ENCODE measurements around the gene TMEM132C. TPM values are rescaled to one million over a fixed set of nuclear protein-coding genes. Genes with fewer than 3 reads are reported as not detected.

TMEM132C gene
- total RNA-seq, 2 experiments from 2014 or later, result not detected

DNA sequence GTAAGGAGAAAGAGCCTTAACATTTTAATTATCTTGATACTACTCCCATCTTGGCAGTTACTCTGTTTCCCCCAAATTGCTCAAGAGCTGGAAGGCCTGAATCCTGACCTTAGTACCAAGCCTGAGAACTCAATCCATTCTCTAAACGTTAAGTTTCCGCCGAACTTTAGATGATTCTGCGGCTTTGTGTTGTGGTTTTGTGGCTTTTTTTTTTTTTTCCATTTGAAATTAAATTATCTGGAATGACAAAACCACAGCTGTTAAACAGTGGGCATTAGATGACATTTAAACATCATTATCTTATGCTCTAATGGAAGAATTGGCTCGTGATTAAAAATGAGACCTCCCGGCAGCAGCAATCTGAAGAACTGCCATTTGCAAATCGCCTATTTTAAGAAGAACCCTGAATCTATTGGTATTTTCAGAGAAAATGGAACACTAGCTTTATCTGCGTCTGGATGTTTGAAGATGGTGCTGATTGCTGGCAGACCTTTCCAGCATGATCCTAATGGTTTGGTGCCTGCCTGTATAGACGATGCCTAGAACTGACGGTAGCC lies 38.4 kb downstream of the TMEM132C start:
- DNase-seq (no peak), ATAC-seq (no peak)
- Mint-ChIP-seq H3K9me3 (peaks cover 10% of the 10 kb centered on the region), H3K4me3 (no peak overlapping the region), H3K4me1 (ENCODE audit: low read depth) (no peaks in the 10 kb centered on the region), H3K27ac (no peak overlapping the region), H3K36me3 (ENCODE audit: low read depth) (no peaks in the 10 kb centered on the region), H3K27me3 (peaks cover 4% of the 10 kb centered on the region)
- TF ChIP-seq, protein P1, sequence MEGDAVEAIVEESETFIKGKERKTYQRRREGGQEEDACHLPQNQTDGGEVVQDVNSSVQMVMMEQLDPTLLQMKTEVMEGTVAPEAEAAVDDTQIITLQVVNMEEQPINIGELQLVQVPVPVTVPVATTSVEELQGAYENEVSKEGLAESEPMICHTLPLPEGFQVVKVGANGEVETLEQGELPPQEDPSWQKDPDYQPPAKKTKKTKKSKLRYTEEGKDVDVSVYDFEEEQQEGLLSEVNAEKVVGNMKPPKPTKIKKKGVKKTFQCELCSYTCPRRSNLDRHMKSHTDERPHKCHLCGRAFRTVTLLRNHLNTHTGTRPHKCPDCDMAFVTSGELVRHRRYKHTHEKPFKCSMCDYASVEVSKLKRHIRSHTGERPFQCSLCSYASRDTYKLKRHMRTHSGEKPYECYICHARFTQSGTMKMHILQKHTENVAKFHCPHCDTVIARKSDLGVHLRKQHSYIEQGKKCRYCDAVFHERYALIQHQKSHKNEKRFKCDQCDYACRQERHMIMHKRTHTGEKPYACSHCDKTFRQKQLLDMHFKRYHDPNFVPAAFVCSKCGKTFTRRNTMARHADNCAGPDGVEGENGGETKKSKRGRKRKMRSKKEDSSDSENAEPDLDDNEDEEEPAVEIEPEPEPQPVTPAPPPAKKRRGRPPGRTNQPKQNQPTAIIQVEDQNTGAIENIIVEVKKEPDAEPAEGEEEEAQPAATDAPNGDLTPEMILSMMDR (IDR thresholded peaks at IDR 0.05), result no peak
- intact Hi-C loops (cut with micrococcal nuclease), result no loop called here
- ChIA-PET CTCF (no interaction called here), POLR2A (no interaction called here)

DNA sequence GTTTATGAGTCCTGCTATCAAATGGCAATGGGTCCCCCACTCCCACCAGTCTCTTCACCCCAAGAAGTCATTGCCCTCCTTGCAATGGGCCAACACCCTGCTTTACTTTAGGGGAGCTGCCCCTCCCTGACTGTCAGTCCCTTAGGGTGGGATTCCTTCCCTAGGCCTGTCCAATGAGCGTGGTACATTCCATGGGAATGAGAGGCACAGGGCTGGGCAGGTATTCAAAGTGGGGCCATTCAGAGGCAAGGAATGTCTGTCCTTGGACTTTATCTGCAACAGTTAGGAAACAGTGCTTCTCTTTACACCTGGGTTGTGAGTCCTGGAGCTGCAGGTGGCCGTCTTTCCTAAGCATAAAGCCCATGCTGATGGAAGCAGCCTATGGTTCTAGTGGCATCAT lies 40.8 kb downstream of the TMEM132C start:
- no peak for DNase-seq
- intact Hi-C loops (cut with micrococcal nuclease), result no loop called here
- CTCF ChIA-PET, result no interaction called here
- Mint-ChIP-seq H3K36me3 (ENCODE audit: low read depth) (no peaks in the 10 kb centered on the region), H3K4me3 (no peak overlapping the region), H3K27me3 (peaks cover 2% of the 10 kb centered on the region), H3K27ac (no peak overlapping the region), H3K9me3 (peaks cover 11% of the 10 kb centered on the region), H3K4me1 (ENCODE audit: low read depth) (no peaks in the 10 kb centered on the region)
- POLR2A ChIA-PET, result no interaction called here
- TF ChIP-seq, protein P1 (IDR thresholded peaks at IDR 0.05), result no peak
- no peak for ATAC-seq

DNA sequence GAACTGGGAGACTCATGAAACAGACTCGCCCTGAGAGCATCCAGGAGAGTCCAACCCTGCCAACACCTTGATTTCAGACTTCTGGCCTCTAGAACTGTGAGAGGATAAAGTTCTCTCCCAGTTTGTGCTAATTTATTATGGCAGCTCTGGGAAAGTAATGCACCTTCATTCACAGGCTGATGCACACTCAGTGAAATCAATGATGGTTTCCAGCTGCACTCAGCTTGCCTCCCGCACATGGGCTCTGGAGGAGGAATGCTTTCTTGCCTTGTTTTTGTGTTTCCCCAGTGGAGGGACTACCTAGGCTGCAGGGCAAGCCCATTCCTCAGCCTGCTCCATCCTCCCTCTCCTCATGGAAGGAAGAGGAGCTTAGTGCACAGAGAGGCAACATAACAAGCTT lies 45.7 kb downstream of the TMEM132C start:
- no peak for DNase-seq
- CTCF ChIA-PET, result no interaction called here
- POLR2A ChIA-PET, result no interaction called here

DNA sequence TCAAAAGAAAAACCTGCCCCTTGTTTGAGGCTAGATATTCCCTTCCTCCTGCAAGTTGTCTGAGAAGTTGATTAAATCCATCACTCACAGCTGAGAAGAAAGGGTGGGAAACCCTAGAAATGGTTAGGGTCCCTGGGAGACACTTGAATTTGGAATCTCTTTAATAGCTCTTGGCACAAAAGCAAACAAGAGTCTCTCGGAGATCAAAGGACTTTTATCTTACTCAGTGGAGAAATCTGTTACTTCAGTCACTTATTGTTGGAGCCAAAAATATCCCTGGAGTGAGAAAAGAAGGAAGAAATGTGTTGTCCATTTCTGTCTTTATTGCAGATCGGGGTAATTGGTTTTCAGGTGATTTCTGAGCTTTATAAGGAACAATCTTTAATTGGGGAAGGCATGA lies 47.0 kb downstream of the TMEM132C start:
- H3K4me3 Mint-ChIP-seq, result no peak overlapping the region
- H3K4me1 Mint-ChIP-seq (ENCODE audit: low read depth), result no peaks in the 10 kb centered on the region
- no peaks in the 10 kb centered on the region for H3K36me3 Mint-ChIP-seq (ENCODE audit: low read depth)
- DNase-seq, result no peak
- CTCF ChIA-PET, result interaction anchor here (1.1 kb wide), 1 partner anchor 10 kb away, joined by 3 read pairs; no protein-coding TSS in a partner anchor
- H3K27ac Mint-ChIP-seq, result no peak overlapping the region
- no peak for ATAC-seq
- peaks cover 2% of the 10 kb centered on the region for H3K27me3 Mint-ChIP-seq
- POLR2A ChIA-PET, result no interaction called here
- TF ChIP-seq, protein P1 (IDR thresholded peaks at IDR 0.05), result no peak
- H3K9me3 Mint-ChIP-seq, result peaks cover 4% of the 10 kb centered on the region
- intact Hi-C loops (cut with micrococcal nuclease), result no loop called here

More for the DNA sequence above, 45.7 kb downstream of the TMEM132C start:
- ATAC-seq, result no peak
- TF ChIP-seq, protein P1 (IDR thresholded peaks at IDR 0.05), result no peak
- intact Hi-C loops (cut with micrococcal nuclease), result no loop called here
- Mint-ChIP-seq H3K4me3 (no peak overlapping the region), H3K4me1 (ENCODE audit: low read depth) (no peaks in the 10 kb centered on the region), H3K36me3 (ENCODE audit: low read depth) (no peaks in the 10 kb centered on the region), H3K9me3 (peaks cover 4% of the 10 kb centered on the region), H3K27me3 (peaks cover 2% of the 10 kb centered on the region), H3K27ac (no peak overlapping the region)

DNA sequence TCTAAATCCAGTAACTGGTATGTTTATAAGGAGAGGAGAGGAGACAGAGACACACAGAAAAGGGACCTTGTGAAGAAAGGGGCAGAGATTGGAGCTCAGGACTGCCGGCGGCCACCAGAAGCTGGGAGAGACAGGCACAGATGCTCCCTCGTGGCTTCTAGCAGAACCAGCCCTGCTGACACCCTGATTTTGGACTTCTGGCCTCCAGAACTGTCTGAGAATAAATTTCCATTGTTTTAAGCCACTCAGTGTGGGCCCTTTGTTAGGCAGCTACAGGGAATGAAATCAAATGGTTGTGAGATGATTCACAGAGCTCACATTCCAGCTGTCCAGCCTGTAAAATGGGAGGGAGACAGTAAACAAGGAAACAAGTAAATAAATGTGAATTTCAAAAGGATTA lies 47.6 kb downstream of the TMEM132C start:
- H3K36me3 Mint-ChIP-seq (ENCODE audit: low read depth), result no peaks in the 10 kb centered on the region
- no peaks in the 10 kb centered on the region for H3K4me1 Mint-ChIP-seq (ENCODE audit: low read depth)
- no peak overlapping the region for H3K27ac Mint-ChIP-seq
- peaks cover 3% of the 10 kb centered on the region for H3K27me3 Mint-ChIP-seq
- ChIA-PET CTCF (interaction anchor here (1.1 kb wide), 1 partner anchor 11 kb away, joined by 3 read pairs; no protein-coding TSS in a partner anchor), POLR2A (no interaction called here)
- no peak overlapping the region for H3K4me3 Mint-ChIP-seq
- peaks cover 5% of the 10 kb centered on the region for H3K9me3 Mint-ChIP-seq
- ATAC-seq, result no peak
- TF ChIP-seq, protein P1 (IDR thresholded peaks at IDR 0.05), result no peak
- DNase-seq, result no peak
- intact Hi-C loops (cut with micrococcal nuclease), result no loop called here

Measured in activated CD8-positive, alpha-beta T cell treated with anti-CD3 and anti-CD28 coated beads for 36 hours (primary cell).